HG02840 (cell line): ENCODE results near the gene PRR15.

Experiments
- ATAC-seq: cut with Tn5 transposase; IDR thresholded peaks from one replicate; pipeline ENCODE4 v1.9.1; 2021; ENCODE audit warnings: mild to moderate bottlenecking, moderate library complexity, moderate number of reproducible peaks; ENCODE audit not compliant: unreplicated experiment, low FRiP score

Gene PRR15

GRCh38 chr7:29607889-29608288, 44.3 kb downstream of the PRR15 start:
- no peak for ATAC-seq

- no peak for ATAC-seq
Observed at GRCh38 chr7:29609162-29610037, 45.8 kb downstream of the PRR15 start.

- no peak for ATAC-seq
Observed at GRCh38 chr7:29610086-29610485, 46.5 kb downstream of the PRR15 start.

GRCh38 chr7:29611941-29612544, 48.4 kb downstream of the PRR15 start:
- no peak for ATAC-seq

GRCh38 chr7:29612596-29612995, 49.0 kb downstream of the PRR15 start:
- ATAC-seq, result no peak

GRCh38 chr7:29613100-29613499, 49.5 kb downstream of the PRR15 start:
- no peak for ATAC-seq

- ATAC-seq, result no peak
Observed at GRCh38 chr7:29614229-29614628, 50.6 kb downstream of the PRR15 start.
